SU-DHL-6 (cell line): Measurements from ENCODE around the gene HTT.

ENCODE experiments used
- CTCF ChIP-seq: fragments of 200-600 bp; sonication (generic); IDR thresholded peaks from one replicate; pipeline ENCODE4 v1.5.1; 2017; ENCODE audit warnings: antibody characterized with exemption, mild to moderate bottlenecking, low read length, moderate library complexity; ENCODE audit not compliant: insufficient read depth, poor library complexity, severe bottlenecking
- EZH2phosphoT487 ChIP-seq: fragments of 200-600 bp; sonication (generic), shearing (Covaris generic); conservative IDR thresholded peaks from 2 replicates; pipeline ENCODE4 v1.6.1; 2018; ENCODE audit warnings: mild to moderate bottlenecking, antibody characterized with exemption, low read length, moderate library complexity, mixed read lengths

GRCh38 chr4:3252480-3252828 is 178.0 kb downstream of the HTT start:
- TF ChIP-seq CTCF: no peak
- no peak for TF ChIP-seq EZH2phosphoT487
